ENCODE results near the gene SPINK2.

Gene SPINK2

GRCh38 chr4:56857601-56858309 is 36.3 kb upstream of the SPINK2 start:
- no peak for TF ChIP-seq CTCF (IDR thresholded peaks at IDR 0.05; ENCODE audit: low read depth, low read length, missing control alignments)
- no peak for DNase-seq (ENCODE audit: extremely low read depth, low read depth)
- H3K4me3 ChIP-seq (replicated peaks; ENCODE audit: low read depth, low read length) = no peak overlapping the region

DNA sequence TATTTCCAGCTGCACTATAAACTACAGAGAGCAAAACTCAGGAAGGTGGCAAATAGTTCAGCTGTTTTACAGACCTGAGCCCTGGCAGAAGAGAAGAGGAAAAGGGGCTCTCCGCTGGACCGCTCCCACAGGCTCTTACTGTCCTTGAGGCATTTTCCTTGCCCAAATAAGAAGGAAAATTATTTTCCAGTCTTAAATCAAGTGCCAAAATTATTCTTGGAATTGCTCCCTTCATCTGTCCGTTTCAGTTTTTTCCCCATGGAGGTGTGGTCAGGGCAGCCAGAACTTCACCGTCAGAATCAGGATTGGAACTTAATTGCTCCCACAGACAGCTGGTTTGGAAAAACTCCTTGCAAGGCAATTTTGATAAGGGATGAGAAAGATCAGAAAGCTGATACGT is 35.2 kb upstream of the SPINK2 start:
- TF ChIP-seq CTCF (IDR thresholded peaks at IDR 0.05; ENCODE audit: low read depth, low read length, missing control alignments) = no peak
- no peak for DNase-seq (ENCODE audit: extremely low read depth, low read depth)
- no peak overlapping the region for H3K4me3 ChIP-seq (replicated peaks; ENCODE audit: low read depth, low read length)

GRCh38 chr4:56850910-56851309 is 29.4 kb upstream of the SPINK2 start:
- TF ChIP-seq CTCF (IDR thresholded peaks at IDR 0.05; ENCODE audit: low read depth, low read length, missing control alignments) = no peak
- DNase-seq (ENCODE audit: extremely low read depth, low read depth) = no peak
- no peak overlapping the region for H3K4me3 ChIP-seq (replicated peaks; ENCODE audit: low read depth, low read length)

DNA sequence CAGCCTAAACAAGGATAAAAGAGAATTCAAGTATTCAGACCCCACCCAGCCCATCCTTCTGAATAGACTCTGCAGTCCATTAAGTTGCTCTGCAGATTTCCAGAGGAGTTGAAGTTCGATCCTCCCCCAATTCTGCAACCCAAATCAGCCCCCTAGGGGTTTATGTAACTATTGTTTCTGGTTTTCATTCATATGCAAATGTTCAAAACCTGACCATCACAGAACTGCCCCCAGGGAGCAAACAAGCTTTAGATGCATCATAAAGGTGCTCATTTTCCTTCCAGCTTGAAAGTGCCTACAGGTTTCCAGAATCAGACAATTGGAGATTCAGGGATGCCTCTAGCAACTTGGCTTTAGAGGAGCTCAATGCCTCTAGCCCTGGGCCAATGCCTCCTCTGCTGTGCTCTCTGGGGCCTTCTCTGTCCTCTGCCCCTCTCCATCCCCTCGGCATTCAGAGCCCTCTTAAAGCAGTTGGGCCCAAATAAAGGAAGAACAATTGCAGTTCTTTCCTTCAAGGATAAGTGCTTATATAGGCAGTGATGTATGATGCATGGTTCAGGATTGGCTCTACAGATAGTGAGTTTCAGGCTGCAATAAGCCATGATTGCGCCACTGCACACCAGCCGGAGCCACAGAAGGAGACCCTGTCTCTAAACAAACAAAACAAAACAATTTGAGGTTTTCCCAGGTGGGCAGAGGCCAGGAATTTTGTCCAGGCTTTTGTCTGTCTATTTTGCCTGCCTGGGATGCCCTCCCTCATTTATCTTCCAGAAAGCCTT is 23.5 kb upstream of the SPINK2 start:
- TF ChIP-seq CTCF (IDR thresholded peaks at IDR 0.05; ENCODE audit: low read depth, low read length, missing control alignments) = no peak
- DNase-seq (ENCODE audit: extremely low read depth, low read depth) = no peak
- no peak overlapping the region for H3K4me3 ChIP-seq (replicated peaks; ENCODE audit: low read depth, low read length)

- no peak for TF ChIP-seq CTCF (IDR thresholded peaks at IDR 0.05; ENCODE audit: low read depth, low read length, missing control alignments)
- H3K4me3 ChIP-seq (replicated peaks; ENCODE audit: low read depth, low read length) = no peak overlapping the region
- DNase-seq (ENCODE audit: extremely low read depth, low read depth) = no peak
Observed at GRCh38 chr4:56843421-56843899, 22.0 kb upstream of the SPINK2 start.

DNA sequence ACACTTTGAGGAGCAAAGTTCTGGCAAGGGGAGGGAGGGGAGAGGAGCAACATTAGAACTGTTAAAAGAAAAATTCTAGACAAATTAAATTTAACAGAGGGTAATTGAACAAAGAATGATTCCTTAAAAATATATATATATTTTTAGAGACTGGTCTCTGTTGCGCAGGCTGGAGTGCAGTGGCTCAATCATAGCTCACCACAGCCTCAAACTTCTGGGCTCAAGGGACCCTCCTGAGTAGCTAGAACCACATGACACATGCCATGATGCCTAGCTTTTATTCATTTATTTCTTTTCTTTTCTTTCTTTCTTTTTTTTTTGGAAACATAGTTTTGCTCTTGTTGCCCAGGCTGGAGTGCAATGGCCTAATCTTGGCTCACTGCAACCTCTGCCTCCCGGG is 19.1 kb upstream of the SPINK2 start:
- no peak for TF ChIP-seq CTCF (IDR thresholded peaks at IDR 0.05; ENCODE audit: low read depth, low read length, missing control alignments)

More for the DNA sequence above, 19.1 kb upstream of the SPINK2 start:
- no peak overlapping the region for H3K4me3 ChIP-seq (replicated peaks; ENCODE audit: low read depth, low read length)
- DNase-seq (ENCODE audit: extremely low read depth, low read depth) = no peak
